Astrocyte (in vitro differentiated cells and primary cell): Measurements from ENCODE around the gene SDK1. TPM values are rescaled to one million over a fixed set of nuclear protein-coding genes. Genes with fewer than 3 reads are reported as not detected.
A peak's percentile ranks its signal among the peaks of the same experiment; 100 is the strongest.

Experiments
- DNase-seq: peaks from one replicate; pipeline ENCODE4 v3.0.0-alpha.2; 2010; ENCODE audit warnings: low read depth
- FAIRE-seq: peaks from 2 replicates; lab custom pipeline; 2011; peaks lifted over from hg19 to GRCh38; lab: Jason Lieb, UNC
- H2AFZ ChIP-seq: 2 replicates; pipeline ENCODE4 v1.6.0; 2012; ENCODE audit warnings: low read depth, low read length, inconsistent platforms
- H3K27ac ChIP-seq: 2 replicates; pipeline ENCODE4 v1.5.1; 2011; ENCODE audit warnings: low read depth, low read length, inconsistent platforms
- H3K27me3 ChIP-seq: 2 replicates; pipeline ENCODE4 v1.6.0; 2011; ENCODE audit warnings: low read length, inconsistent platforms; ENCODE audit not compliant: insufficient read depth
- H3K36me3 ChIP-seq: 2 replicates; pipeline ENCODE4 v1.5.1; 2011; ENCODE audit warnings: low read length, inconsistent platforms; ENCODE audit not compliant: insufficient read depth
- H3K4me1 ChIP-seq: 2 replicates; pipeline ENCODE4 v1.5.1; 2011; ENCODE audit warnings: low read length, inconsistent platforms; ENCODE audit not compliant: insufficient read depth
- H3K4me2 ChIP-seq: 2 replicates; pipeline ENCODE4 v1.6.0; 2012; ENCODE audit warnings: low read length, inconsistent platforms
- H3K4me3 ChIP-seq: 2 replicates; pipeline ENCODE4 v1.5.1; 2011; ENCODE audit warnings: low read depth, mild to moderate bottlenecking, low read length, inconsistent platforms; ENCODE audit not compliant: insufficient read depth
- H3K79me2 ChIP-seq: 2 replicates; pipeline ENCODE4 v1.6.0; 2012; ENCODE audit warnings: mild to moderate bottlenecking, low read length, inconsistent platforms; ENCODE audit not compliant: insufficient read depth
- H3K9ac ChIP-seq: 2 replicates; pipeline ENCODE4 v1.6.0; 2012; ENCODE audit warnings: mild to moderate bottlenecking, low read length, inconsistent platforms
- H3K9me3 ChIP-seq: 2 replicates; pipeline ENCODE4 v1.5.1; 2012; ENCODE audit warnings: low read depth, mild to moderate bottlenecking, low read length, inconsistent platforms; ENCODE audit not compliant: insufficient read depth
- H4K20me1 ChIP-seq: 2 replicates; pipeline ENCODE4 v1.6.0; 2012; ENCODE audit warnings: low read length, inconsistent platforms; ENCODE audit not compliant: insufficient read depth
- H3K27ac Mint-ChIP-seq: one replicate; pipeline ENCODE4 v1.8.0; 2021; ENCODE audit warnings: mild to moderate bottlenecking, mixed read lengths; ENCODE audit not compliant: unreplicated experiment
- H3K27me3 Mint-ChIP-seq: one replicate; pipeline ENCODE4 v1.8.0; 2021; ENCODE audit warnings: low read depth, mixed read lengths; ENCODE audit not compliant: unreplicated experiment
- H3K36me3 Mint-ChIP-seq: one replicate; pipeline ENCODE4 v1.8.0; 2021; ENCODE audit warnings: low read depth, mixed read lengths; ENCODE audit not compliant: unreplicated experiment
- H3K4me1 Mint-ChIP-seq: one replicate; pipeline ENCODE4 v1.8.0; 2021; ENCODE audit warnings: low read depth, mixed read lengths; ENCODE audit not compliant: unreplicated experiment
- H3K4me3 Mint-ChIP-seq: one replicate; pipeline ENCODE4 v1.8.0; 2021; ENCODE audit warnings: mild to moderate bottlenecking, moderate library complexity, mixed read lengths; ENCODE audit not compliant: unreplicated experiment
- H3K9me3 Mint-ChIP-seq: one replicate; pipeline ENCODE4 v1.8.0; 2021; ENCODE audit warnings: mild to moderate bottlenecking, mixed read lengths; ENCODE audit not compliant: unreplicated experiment
- CTCF ChIP-seq: IDR thresholded peaks from 2 replicates; pipeline ENCODE4 v1.5.1; 2011; ENCODE audit warnings: low read depth, mild to moderate bottlenecking, inconsistent platforms, low read length, moderate library complexity; ENCODE audit not compliant: insufficient read depth
- EZH2 ChIP-seq: IDR thresholded peaks from 2 replicates; pipeline ENCODE4 v1.6.1; 2012; ENCODE audit warnings: mild to moderate bottlenecking, low read length, inconsistent platforms; ENCODE audit not compliant: insufficient read depth
- total RNA-seq: library from RNA; stranded (reverse); gene quantifications from 2 replicates; pipeline ENCODE4 v1.2.1, GENCODE V29; 2021

SDK1 gene
- total RNA-seq, 1 donor from 2014 or later = 4.2 TPM

GRCh38 chr7:4103352-4104091 lies 802.5 kb downstream of the SDK1 start:
- no peaks in the 10 kb centered on the region for H3K4me1 ChIP-seq
- no peak overlapping the region for H3K27ac Mint-ChIP-seq
- H3K27me3 Mint-ChIP-seq = peaks cover 40% of the 10 kb centered on the region
- H3K9ac ChIP-seq = no peak overlapping the region
- TF ChIP-seq CTCF (peak; percentile 20), EZH2 (no peak)
- no peaks in the 10 kb centered on the region for H3K36me3 ChIP-seq
- no peak for FAIRE-seq
- H3K4me3 Mint-ChIP-seq = no peak overlapping the region
- H3K27me3 ChIP-seq = no peaks in the 10 kb centered on the region
- H3K27ac ChIP-seq = no peak overlapping the region
- H3K4me2 ChIP-seq = no peak overlapping the region
- DNase-seq = peak; percentile 64
- H3K9me3 ChIP-seq = no peaks in the 10 kb centered on the region
- H4K20me1 ChIP-seq = no peaks in the 10 kb centered on the region
- H3K36me3 Mint-ChIP-seq = no peaks in the 10 kb centered on the region
- H3K9me3 Mint-ChIP-seq = no peaks in the 10 kb centered on the region
- peaks cover 2% of the 10 kb centered on the region for H3K4me1 Mint-ChIP-seq
- H2AFZ ChIP-seq = no peak overlapping the region
- H3K79me2 ChIP-seq = no peaks in the 10 kb centered on the region
- H3K4me3 ChIP-seq = no peak overlapping the region

- Mint-ChIP-seq H3K4me1 (peaks cover 2% of the 10 kb centered on the region), H3K4me3 (no peak overlapping the region), H3K27me3 (peaks cover 55% of the 10 kb centered on the region), H3K9me3 (no peaks in the 10 kb centered on the region), H3K27ac (no peak overlapping the region), H3K36me3 (no peaks in the 10 kb centered on the region)
- Histone ChIP-seq H4K20me1 (no peaks in the 10 kb centered on the region), H2AFZ (no peak overlapping the region), H3K36me3 (no peaks in the 10 kb centered on the region), H3K4me1 (no peaks in the 10 kb centered on the region), H3K9ac (no peak overlapping the region), H3K9me3 (no peaks in the 10 kb centered on the region), H3K4me2 (no peak overlapping the region), H3K4me3 (no peak overlapping the region), H3K79me2 (no peaks in the 10 kb centered on the region), H3K27ac (no peak overlapping the region), H3K27me3 (no peaks in the 10 kb centered on the region)
- DNase-seq = no peak
- TF ChIP-seq CTCF (no peak), EZH2 (no peak)
- FAIRE-seq = no peak
Observed at GRCh38 chr7:4107839-4108238, 806.8 kb downstream of the SDK1 start.

- peaks cover 59% of the 10 kb centered on the region for H3K27me3 Mint-ChIP-seq
- no peak overlapping the region for H3K4me2 ChIP-seq
- no peak overlapping the region for H3K9ac ChIP-seq
- no peak overlapping the region for H3K4me3 Mint-ChIP-seq
- DNase-seq (no peak), FAIRE-seq (no peak)
- peaks cover 4% of the 10 kb centered on the region for H3K36me3 Mint-ChIP-seq
- H3K4me1 ChIP-seq = no peaks in the 10 kb centered on the region
- no peak overlapping the region for H2AFZ ChIP-seq
- H3K4me3 ChIP-seq = no peak overlapping the region
- no peak overlapping the region for H3K27ac ChIP-seq
- TF ChIP-seq EZH2 (no peak), CTCF (no peak)
- H4K20me1 ChIP-seq = no peaks in the 10 kb centered on the region
- H3K27ac Mint-ChIP-seq = no peak overlapping the region
- no peaks in the 10 kb centered on the region for H3K4me1 Mint-ChIP-seq
- H3K79me2 ChIP-seq = no peaks in the 10 kb centered on the region
- H3K27me3 ChIP-seq = no peaks in the 10 kb centered on the region
- H3K36me3 ChIP-seq = no peaks in the 10 kb centered on the region
- H3K9me3 ChIP-seq = no peaks in the 10 kb centered on the region
- no peaks in the 10 kb centered on the region for H3K9me3 Mint-ChIP-seq
Observed at GRCh38 chr7:4108951-4109350, 807.9 kb downstream of the SDK1 start.
